Vagina (tissue), 2 donors: Measurements from ENCODE around the gene ZNF155.

Source experiments
- POLR2A ChIP-seq, 2 donors: fragments of 450-650 bp; IDR thresholded peaks; one replicate each; pipeline ENCODE4 v1.6.1; 2017; ENCODE audit warnings: antibody characterized with exemption in 2 of 2, mild to moderate bottlenecking in 2 of 2, moderate library complexity in 2 of 2
- POLR2AphosphoS5 ChIP-seq, 2 donors: sonication (generic); formaldehyde crosslinking; IDR thresholded peaks; one replicate each; pipeline ENCODE4 v1.9.0; 2017; ENCODE audit warnings: antibody characterized with exemption in 2 of 2, mild to moderate bottlenecking in 2 of 2, low read depth in 1 of 2; ENCODE audit not compliant: insufficient read depth in 1 of 2
- TF ChIP-seq, protein P1 (sequence below), 3 experiments: fragments of 450-650 bp in 2 of 3; fragments of 200-600 bp in 1 of 3; sonication (generic) in 1 of 3; IDR thresholded peaks; one replicate each; pipeline ENCODE4 v1.5.1; 2017 to 2019; ENCODE audit warnings: antibody characterized with exemption in 3 of 3, mild to moderate bottlenecking in 2 of 3, moderate library complexity in 2 of 3

DNA sequence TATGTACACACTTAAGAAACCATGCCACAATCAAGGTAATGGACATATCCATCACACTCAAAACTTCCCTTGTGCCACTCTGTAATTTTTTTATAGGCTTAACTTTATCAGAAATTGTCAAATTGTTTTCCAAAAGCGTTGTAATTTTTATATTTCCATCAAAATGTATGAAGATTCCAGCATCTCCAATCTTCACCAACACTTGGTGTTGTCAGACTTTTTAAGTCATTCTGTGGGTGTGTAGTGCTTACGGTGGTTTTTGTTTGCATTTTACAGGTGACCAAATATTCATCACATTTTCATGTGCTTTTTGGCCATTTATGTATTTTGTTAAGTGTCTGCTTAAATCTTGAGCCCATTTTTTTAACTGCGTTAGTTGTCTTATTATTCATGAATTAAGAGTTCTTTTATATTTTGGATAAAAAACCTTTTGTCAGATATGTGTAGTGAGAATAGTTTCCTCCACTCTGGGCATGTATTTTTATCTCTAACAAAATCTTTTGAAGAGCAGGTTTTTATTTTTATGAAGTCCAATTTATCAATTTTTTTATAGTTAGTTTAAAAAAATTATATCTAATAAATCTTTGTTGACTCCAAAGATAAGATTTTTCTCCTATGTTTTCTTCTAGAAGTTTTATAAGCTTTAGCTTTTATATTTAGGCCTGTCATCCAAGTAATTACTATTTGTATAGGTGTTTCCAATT, 44.3 kb upstream of the ZNF155 start:
- TF ChIP-seq POLR2A (IDR thresholded peaks at IDR 0.05): no peak
- TF ChIP-seq, protein P1, sequence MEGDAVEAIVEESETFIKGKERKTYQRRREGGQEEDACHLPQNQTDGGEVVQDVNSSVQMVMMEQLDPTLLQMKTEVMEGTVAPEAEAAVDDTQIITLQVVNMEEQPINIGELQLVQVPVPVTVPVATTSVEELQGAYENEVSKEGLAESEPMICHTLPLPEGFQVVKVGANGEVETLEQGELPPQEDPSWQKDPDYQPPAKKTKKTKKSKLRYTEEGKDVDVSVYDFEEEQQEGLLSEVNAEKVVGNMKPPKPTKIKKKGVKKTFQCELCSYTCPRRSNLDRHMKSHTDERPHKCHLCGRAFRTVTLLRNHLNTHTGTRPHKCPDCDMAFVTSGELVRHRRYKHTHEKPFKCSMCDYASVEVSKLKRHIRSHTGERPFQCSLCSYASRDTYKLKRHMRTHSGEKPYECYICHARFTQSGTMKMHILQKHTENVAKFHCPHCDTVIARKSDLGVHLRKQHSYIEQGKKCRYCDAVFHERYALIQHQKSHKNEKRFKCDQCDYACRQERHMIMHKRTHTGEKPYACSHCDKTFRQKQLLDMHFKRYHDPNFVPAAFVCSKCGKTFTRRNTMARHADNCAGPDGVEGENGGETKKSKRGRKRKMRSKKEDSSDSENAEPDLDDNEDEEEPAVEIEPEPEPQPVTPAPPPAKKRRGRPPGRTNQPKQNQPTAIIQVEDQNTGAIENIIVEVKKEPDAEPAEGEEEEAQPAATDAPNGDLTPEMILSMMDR (IDR thresholded peaks at IDR 0.05): no peak
- TF ChIP-seq POLR2AphosphoS5 (IDR thresholded peaks at IDR 0.05; ENCODE audit: insufficient read depth in 1 of 2, low read depth in 1 of 2): no peak
